ENCODE measurements around the gene ERO1A.

GRCh38 chr14:52706724-52707706 lies 11.7 kb upstream of the ERO1A start, which contains the start of gene PSMC6:
- no peak for TF ChIP-seq CTCF (IDR thresholded peaks at IDR 0.05)
- TF ChIP-seq POLR2A (IDR thresholded peaks at IDR 0.05): peak in 3 of 4 donors; percentile 37 to 82 (median 48)

All from esophagus squamous epithelium (tissue), 4 donors.